AG09319 (cell line): ENCODE data around the gene BBS1.
"Not testable (repeated sequence)": the region's sequence is repeated elsewhere in the genome, so short reads cannot be mapped to it uniquely, and the experiment has no call there.

Experiments
- DNase-seq: peaks from one replicate; pipeline ENCODE4 v3.0.0-alpha.2; 2010; ENCODE audit warnings: low read depth; ENCODE audit errors: extremely low read depth
- CTCF ChIP-seq: IDR thresholded peaks from 2 replicates; pipeline ENCODE4 v1.5.1; 2011; ENCODE audit warnings: low read depth, mild to moderate bottlenecking, inconsistent platforms, low read length, moderate library complexity

Gene BBS1

GRCh38 chr11:66581261-66581660, 70.8 kb downstream of the BBS1 start:
- no peak for DNase-seq
- TF ChIP-seq CTCF: no peak

DNA sequence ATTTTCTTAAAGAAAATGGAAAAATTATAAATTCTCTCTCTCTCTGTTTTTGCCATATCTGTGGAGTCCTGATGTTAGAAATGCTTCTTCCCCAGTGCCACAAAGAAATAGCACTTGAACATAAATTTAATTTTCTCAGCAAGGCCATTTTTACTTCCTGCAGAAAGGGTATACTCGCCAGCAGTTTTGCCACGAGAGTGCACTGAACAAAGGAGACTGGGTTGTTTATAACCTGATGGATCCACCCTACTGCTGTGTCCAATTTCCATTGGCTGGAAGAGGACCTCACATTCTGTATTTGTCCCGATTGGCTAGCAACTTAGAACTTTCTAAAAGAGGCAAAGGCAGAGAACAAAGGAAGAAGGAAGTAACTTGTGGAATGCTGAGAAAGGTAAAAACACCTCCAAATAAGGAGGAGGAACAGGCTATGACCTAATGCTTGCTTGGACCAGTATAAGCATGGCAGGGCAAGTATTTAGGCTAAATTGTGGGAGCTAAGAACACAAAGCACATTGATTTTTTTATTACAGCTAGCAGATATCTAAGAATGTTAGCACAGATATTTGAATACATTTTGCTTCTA, 72.2 kb downstream of the BBS1 start:
- not testable (repeated sequence) for DNase-seq
